Thyroid gland (tissue), 4 donors: ENCODE data around the gene FBXO3. TPM values are rescaled to one million over a fixed set of nuclear protein-coding genes. Genes with fewer than 3 reads are reported as not detected.
"Not testable (repeated sequence)": the region's sequence is repeated elsewhere in the genome, so short reads cannot be mapped to it uniquely, and the experiment has no call there.

Source experiments
- DNase-seq, 2 donors: peaks; one replicate each; pipeline ENCODE4 v3.0.0-alpha.2; 2019
- H3K27ac ChIP-seq, 3 donors: fragments of 200-600 bp; sonication (generic); 1 replicate in 2 of 3; 2 replicates in 1 of 3; pipeline ENCODE4 v1.5.1; 2016 to 2019; ENCODE audit warnings: mild to moderate bottlenecking in 1 of 3, moderate library complexity in 1 of 3
- H3K27me3 ChIP-seq: fragments of 200-600 bp; sonication (generic); one replicate; pipeline ENCODE4 v1.5.1; 2019
- H3K36me3 ChIP-seq, 2 donors: fragments of 200-600 bp; sonication (generic); one replicate each; pipeline ENCODE4 v1.5.1; 2016 to 2019
- H3K4me1 ChIP-seq, 2 donors: fragments of 200-600 bp; sonication (generic); one replicate each; pipeline ENCODE4 v1.5.1; 2017 to 2019
- H3K4me3 ChIP-seq, 3 donors: fragments of 200-600 bp; sonication (generic); replicated peaks in 1 of 3; 1 replicate in 2 of 3; 2 replicates in 1 of 3; pipeline ENCODE4 v1.5.1; 2016; ENCODE audit warnings: mild to moderate bottlenecking in 1 of 3
- H3K9me3 ChIP-seq: fragments of 200-600 bp; sonication (generic); one replicate; pipeline ENCODE4 v1.5.1; 2017
- POLR2A ChIP-seq, 2 donors: fragments of 450-650 bp; IDR thresholded peaks; one replicate each; pipeline ENCODE4 v1.6.1; 2017; ENCODE audit warnings: antibody characterized with exemption in 2 of 2, mild to moderate bottlenecking in 2 of 2, moderate library complexity in 1 of 2
- WGBS, 2 donors: methylation state at CpG; one replicate each; pipeline ENCODE4 v1.1.5; 2017; 5-methylcytosine and 5-hydroxymethylcytosine counted together
- intact Hi-C: fragments of 100-400 bp; cut with DNase I; formaldehyde crosslinking; loops from one replicate; pipeline ENCODE4 v1.15.1; 2023
- total RNA-seq, 4 donors: library from RNA; depleted of rRNA; stranded (reverse); fragments of >200 nt; gene quantifications; one replicate each; pipeline ENCODE4 v1.2.3, GENCODE V29; 2016
- TF ChIP-seq, protein P1 (sequence below), 6 experiments: fragments of 200-600 bp in 3 of 6; fragments of 450-650 bp in 3 of 6; sonication (generic) in 3 of 6; IDR thresholded peaks; one replicate each; pipeline ENCODE4 v1.5.1; 2016 to 2019; ENCODE audit warnings: antibody characterized with exemption in 6 of 6, mild to moderate bottlenecking in 2 of 6, inconsistent platforms in 1 of 6, moderate library complexity in 1 of 6

The FBXO3 gene
- total RNA-seq, 4 donors from 2014 or later: 55.8 to 82.0 (median 57.7) TPM

DNA sequence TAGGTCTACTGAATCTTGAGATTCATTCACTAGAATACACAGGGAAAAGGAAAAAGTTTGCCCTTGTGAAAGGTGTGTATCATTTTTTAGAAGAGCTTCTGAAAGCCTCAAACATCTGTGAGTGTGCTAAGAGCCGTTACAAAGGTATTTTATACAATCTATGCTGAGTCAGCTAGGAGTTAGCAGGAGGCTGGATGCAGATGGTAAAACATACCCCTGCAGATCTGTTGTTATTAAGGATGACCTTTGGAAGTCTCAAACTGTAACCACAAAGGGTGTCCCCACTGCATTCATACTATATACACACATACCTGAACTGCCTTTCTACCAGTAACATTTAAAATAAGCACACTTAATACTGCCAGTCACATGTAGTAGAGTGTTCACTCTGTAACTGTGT lies 65.3 kb downstream of the FBXO3 start:
- Histone ChIP-seq H3K36me3 (peaks cover 21 to 33% of the 10 kb centered on the region in 2 donors), H3K27ac (no peak overlapping the region)

DNA sequence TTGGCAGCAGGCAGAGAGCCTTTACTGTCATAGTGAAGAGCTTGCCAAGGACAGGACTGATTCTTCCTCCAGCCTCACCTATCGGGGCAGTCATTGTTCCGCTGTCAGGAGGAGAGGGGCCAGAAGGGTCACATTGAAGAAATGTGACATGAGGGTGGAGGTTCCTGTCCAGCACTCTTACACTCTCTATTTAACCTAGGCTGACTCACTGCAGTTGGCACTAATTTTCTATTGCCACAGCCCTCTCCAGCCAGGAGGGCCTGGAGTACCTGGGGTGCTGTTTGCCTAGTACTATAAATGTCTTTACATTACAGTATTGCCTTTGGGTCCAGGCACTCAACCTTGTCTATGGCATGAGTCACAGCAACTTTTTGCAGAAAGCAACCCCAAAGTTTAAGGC lies 66.5 kb downstream of the FBXO3 start:
- Histone ChIP-seq H3K36me3 (peaks cover 21 to 33% of the 10 kb centered on the region in 2 donors), H3K4me1 (peaks cover 0 to 29% of the 10 kb centered on the region in 2 donors)
- H3K9me3 ChIP-seq, intact Hi-C loops, H3K27me3 ChIP-seq, H3K27ac ChIP-seq, H3K4me3 ChIP-seq, DNase-seq: not testable (repeated sequence)
- 83 to 100% methylated on average over 2 of the region's 2 CpGs for WGBS, 2 donors

More for the DNA sequence above, 65.3 kb downstream of the FBXO3 start:
- intact Hi-C loops: no loop called here
- no peak for TF ChIP-seq POLR2A (IDR thresholded peaks at IDR 0.05)
- TF ChIP-seq, protein P1, sequence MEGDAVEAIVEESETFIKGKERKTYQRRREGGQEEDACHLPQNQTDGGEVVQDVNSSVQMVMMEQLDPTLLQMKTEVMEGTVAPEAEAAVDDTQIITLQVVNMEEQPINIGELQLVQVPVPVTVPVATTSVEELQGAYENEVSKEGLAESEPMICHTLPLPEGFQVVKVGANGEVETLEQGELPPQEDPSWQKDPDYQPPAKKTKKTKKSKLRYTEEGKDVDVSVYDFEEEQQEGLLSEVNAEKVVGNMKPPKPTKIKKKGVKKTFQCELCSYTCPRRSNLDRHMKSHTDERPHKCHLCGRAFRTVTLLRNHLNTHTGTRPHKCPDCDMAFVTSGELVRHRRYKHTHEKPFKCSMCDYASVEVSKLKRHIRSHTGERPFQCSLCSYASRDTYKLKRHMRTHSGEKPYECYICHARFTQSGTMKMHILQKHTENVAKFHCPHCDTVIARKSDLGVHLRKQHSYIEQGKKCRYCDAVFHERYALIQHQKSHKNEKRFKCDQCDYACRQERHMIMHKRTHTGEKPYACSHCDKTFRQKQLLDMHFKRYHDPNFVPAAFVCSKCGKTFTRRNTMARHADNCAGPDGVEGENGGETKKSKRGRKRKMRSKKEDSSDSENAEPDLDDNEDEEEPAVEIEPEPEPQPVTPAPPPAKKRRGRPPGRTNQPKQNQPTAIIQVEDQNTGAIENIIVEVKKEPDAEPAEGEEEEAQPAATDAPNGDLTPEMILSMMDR (IDR thresholded peaks at IDR 0.05): no peak
- Histone ChIP-seq H3K27me3 (no peaks in the 10 kb centered on the region), H3K4me1 (peaks cover 0 to 18% of the 10 kb centered on the region in 2 donors), H3K9me3 (no peaks in the 10 kb centered on the region), H3K4me3 (no peak overlapping the region)
- no peak for DNase-seq
- 91 to 96% methylated on average over 1 of the region's 1 CpG for WGBS, 2 donors

DNA sequence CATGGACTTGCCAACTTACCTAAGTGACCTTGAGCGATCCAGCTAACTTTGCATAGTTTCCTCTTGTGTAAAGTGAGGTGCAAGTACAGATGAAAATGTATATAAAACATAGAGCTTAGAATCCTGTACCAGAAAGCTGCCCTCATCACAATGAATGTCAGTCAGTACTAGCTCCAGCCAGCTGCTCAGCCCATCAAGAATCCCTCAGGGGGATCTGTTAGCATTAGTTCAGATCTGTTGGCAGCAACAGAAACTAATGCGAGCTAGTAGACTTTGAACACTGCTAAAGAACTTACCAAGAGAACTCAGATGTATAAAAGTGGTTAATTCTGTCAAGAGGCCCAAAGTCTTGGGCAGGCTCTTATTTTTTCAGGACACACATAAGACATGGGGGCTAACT lies 67.4 kb downstream of the FBXO3 start:
- WGBS, 2 donors: 86 to 91% methylated on average over 2 of the region's 2 CpGs
- no peak for DNase-seq
- TF ChIP-seq POLR2A (IDR thresholded peaks at IDR 0.05): no peak
- TF ChIP-seq, protein P1 (IDR thresholded peaks at IDR 0.05): no peak
- Histone ChIP-seq H3K27ac (peak overlapping the region in 2 of 3 donors; percentile 27 to 30), H3K27me3 (no peaks in the 10 kb centered on the region), H3K9me3 (no peaks in the 10 kb centered on the region), H3K36me3 (peaks cover 21 to 33% of the 10 kb centered on the region in 2 donors), H3K4me1 (peaks cover 6 to 37% of the 10 kb centered on the region in 2 donors), H3K4me3 (no peak overlapping the region)
- intact Hi-C loops: no loop called here

DNA sequence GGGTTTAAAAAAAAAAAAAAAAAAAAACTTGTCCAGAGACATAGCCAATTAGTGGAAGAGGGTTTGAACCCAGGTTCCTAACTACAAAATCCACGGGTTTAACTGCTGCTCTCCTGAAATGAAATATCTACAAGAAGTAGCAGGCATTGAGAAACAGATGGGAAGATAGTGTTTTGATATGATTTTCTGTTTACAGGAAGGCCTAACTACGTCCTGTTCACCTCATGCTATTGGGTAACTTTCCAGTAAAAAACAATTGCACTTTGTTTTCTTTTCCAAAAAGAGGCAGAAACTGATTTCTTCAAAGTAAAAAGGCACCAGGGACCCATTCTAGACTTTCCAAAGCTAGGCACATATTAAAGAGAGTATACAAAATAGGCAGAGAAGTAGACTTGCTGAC lies 67.8 kb downstream of the FBXO3 start:
- H3K4me1 ChIP-seq: peaks cover 11 to 41% of the 10 kb centered on the region in 2 donors
- no peaks in the 10 kb centered on the region for H3K9me3 ChIP-seq
- TF ChIP-seq, protein P1 (IDR thresholded peaks at IDR 0.05): no peak
- TF ChIP-seq POLR2A (IDR thresholded peaks at IDR 0.05): no peak
- WGBS, 2 donors: 77 to 78% methylated on average over 2 of the region's 2 CpGs
- peak overlapping the region in 2 of 3 donors; percentile 27 to 30 for H3K27ac ChIP-seq
- no peak overlapping the region for H3K4me3 ChIP-seq
- intact Hi-C loops: no loop called here
- H3K27me3 ChIP-seq: no peaks in the 10 kb centered on the region
- peaks cover 21 to 30% of the 10 kb centered on the region in 2 donors for H3K36me3 ChIP-seq
- no peak for DNase-seq

DNA sequence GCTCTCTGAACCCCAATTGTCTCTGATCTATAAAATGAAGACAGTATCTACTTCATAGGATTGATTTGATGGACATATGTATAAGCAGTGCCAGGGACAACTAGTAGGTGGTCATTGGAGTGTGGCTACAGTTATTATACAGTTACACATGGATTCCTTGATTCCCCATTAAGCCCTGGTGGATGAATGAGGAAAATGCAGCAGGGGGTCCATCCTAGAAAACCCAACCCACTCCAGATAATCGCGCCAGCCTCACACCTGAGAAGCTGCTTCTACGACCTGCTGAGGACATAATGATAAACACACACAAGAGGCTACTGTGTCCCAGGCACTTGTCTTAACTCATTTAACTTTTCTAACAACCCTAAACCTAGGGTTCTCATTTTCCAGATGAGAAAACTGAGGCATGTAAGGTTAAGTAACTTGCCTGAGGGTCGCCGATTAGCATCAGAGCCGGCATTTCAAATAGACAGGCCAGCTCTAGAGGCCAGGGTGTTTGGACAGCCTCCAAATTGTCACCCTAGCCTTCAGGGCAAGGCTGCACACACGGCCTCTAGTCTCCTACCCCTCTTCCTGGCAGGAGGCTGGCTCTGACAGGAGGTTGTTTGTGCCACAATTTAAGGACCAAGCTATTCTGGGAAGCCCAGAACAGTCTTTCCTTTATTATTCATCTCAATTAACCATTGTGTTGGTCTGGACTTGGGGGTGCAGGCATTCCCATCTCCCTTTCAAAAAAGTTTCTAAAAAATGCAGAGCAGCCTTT lies 69.9 kb downstream of the FBXO3 start:
- TF ChIP-seq, protein P1 (IDR thresholded peaks at IDR 0.05): no peak
- no peak for TF ChIP-seq POLR2A (IDR thresholded peaks at IDR 0.05)

More for the DNA sequence above, 69.9 kb downstream of the FBXO3 start:
- Histone ChIP-seq H3K4me3 (no peak overlapping the region), H3K27ac (peak overlapping the region in 2 of 3 donors; percentile 66 to 81), H3K4me1 (peaks cover 16 to 57% of the 10 kb centered on the region in 2 donors), H3K9me3 (no peaks in the 10 kb centered on the region), H3K27me3 (no peaks in the 10 kb centered on the region), H3K36me3 (peaks cover 9 to 14% of the 10 kb centered on the region in 2 donors)
- no peak for DNase-seq
- intact Hi-C loops: no loop called here
- WGBS, 2 donors: 71 to 78% methylated on average over 7 of the region's 7 CpGs
